Mesenchymal stem cell (in vitro differentiated cells and primary cell): Measurements from ENCODE around the gene ASH1L.
A peak's percentile ranks its signal among the peaks of the same experiment; 100 is the strongest.
"Not testable (repeated sequence)": the region's sequence is repeated elsewhere in the genome, so short reads cannot be mapped to it uniquely, and the experiment has no call there.

Experiments used
- DNase-seq: peaks from one replicate; pipeline ENCODE4 v3.0.0-alpha.2; 2013
- H2AFZ ChIP-seq: one replicate; pipeline ENCODE4 v1.6.1; 2013; ENCODE audit warnings: low read depth, mild to moderate bottlenecking, control low read depth, inconsistent platforms, low read length, moderate library complexity
- H2AK5ac ChIP-seq: 2 replicates; pipeline ENCODE4 v1.6.1; 2013; ENCODE audit warnings: low read length, moderate library complexity, mild to moderate bottlenecking, inconsistent platforms; ENCODE audit not compliant: severe bottlenecking
- H2BK120ac ChIP-seq: one replicate; pipeline ENCODE4 v1.6.1; 2013; ENCODE audit warnings: low read depth, mild to moderate bottlenecking, inconsistent platforms, low read length, moderate library complexity
- H2BK12ac ChIP-seq, 2 experiments: one replicate each; pipeline ENCODE4 v1.6.1; 2013; ENCODE audit warnings: inconsistent platforms in 2 of 2, low read length in 2 of 2, mild to moderate bottlenecking in 2 of 2, moderate library complexity in 2 of 2, control low read depth in 1 of 2
- H2BK15ac ChIP-seq: one replicate; pipeline ENCODE4 v1.6.1; 2013; ENCODE audit warnings: mild to moderate bottlenecking, low read depth, inconsistent platforms; ENCODE audit not compliant: poor library complexity, severe bottlenecking
- H2BK5ac ChIP-seq: 2 replicates; pipeline ENCODE4 v1.6.1; 2013; ENCODE audit warnings: low read depth, mild to moderate bottlenecking, low read length, control low read depth, inconsistent platforms; ENCODE audit not compliant: poor library complexity, severe bottlenecking
- H3K14ac ChIP-seq, 2 experiments: one replicate each; pipeline ENCODE4 v1.6.1; 2013; ENCODE audit warnings: inconsistent platforms in 2 of 2, low read length in 2 of 2, control low read depth in 1 of 2, mild to moderate bottlenecking in 1 of 2, moderate library complexity in 1 of 2
- H3K18ac ChIP-seq, 2 experiments: one replicate each; pipeline ENCODE4 v1.6.1; 2013; ENCODE audit warnings: inconsistent platforms in 2 of 2, low read length in 2 of 2, control low read depth in 1 of 2, low read depth in 1 of 2, mild to moderate bottlenecking in 1 of 2
- H3K23ac ChIP-seq, 2 experiments: one replicate each; pipeline ENCODE4 v1.6.1; 2013; ENCODE audit warnings: inconsistent platforms in 2 of 2, low read length in 2 of 2, mild to moderate bottlenecking in 2 of 2, moderate library complexity in 2 of 2, control low read depth in 1 of 2
- H3K27ac ChIP-seq: 2 replicates; pipeline ENCODE4 v1.5.1; 2013; ENCODE audit warnings: mild to moderate bottlenecking, moderate library complexity, low read length, control low read depth, inconsistent platforms; ENCODE audit not compliant: poor library complexity, severe bottlenecking
- H3K27me3 ChIP-seq, 2 experiments: 2 replicates each; pipeline versions ENCODE4 v1.6.1 to v1.7.0; 2013; ENCODE audit warnings: low read length in 2 of 2, mild to moderate bottlenecking in 2 of 2, moderate library complexity in 2 of 2, control low read depth in 1 of 2, inconsistent platforms in 1 of 2; ENCODE audit not compliant: control insufficient read depth in 1 of 2, insufficient read depth in 1 of 2
- H3K36me3 ChIP-seq, 2 experiments: 2 replicates each; pipeline versions ENCODE4 v1.6.1 to v1.7.0; 2013; ENCODE audit warnings: low read length in 2 of 2, control low read depth in 1 of 2, inconsistent platforms in 1 of 2, low read depth in 1 of 2, mild to moderate bottlenecking in 1 of 2; ENCODE audit not compliant: insufficient read depth in 2 of 2, control insufficient read depth in 1 of 2
- H3K4ac ChIP-seq, 2 experiments: one replicate each; pipeline ENCODE4 v1.6.1; 2013; ENCODE audit warnings: inconsistent platforms in 2 of 2, low read length in 2 of 2, mild to moderate bottlenecking in 2 of 2, moderate library complexity in 2 of 2, control low read depth in 1 of 2, low read depth in 1 of 2
- H3K4me1 ChIP-seq: 2 replicates; pipeline ENCODE4 v1.6.1; 2013; ENCODE audit warnings: low read depth, low read length, control low read depth; ENCODE audit not compliant: control insufficient read depth, insufficient read depth
- H3K4me2 ChIP-seq: 2 replicates; pipeline ENCODE4 v1.6.1; 2013; ENCODE audit warnings: low read length, mild to moderate bottlenecking, inconsistent platforms; ENCODE audit not compliant: poor library complexity, severe bottlenecking
- H3K4me3 ChIP-seq, 2 experiments: 2 replicates each; pipeline versions ENCODE4 v1.5.1 to v1.7.0; 2013; ENCODE audit warnings: low read length in 2 of 2, mild to moderate bottlenecking in 2 of 2, control low read depth in 1 of 2, low read depth in 1 of 2; ENCODE audit not compliant: insufficient read depth in 1 of 2
- H3K79me1 ChIP-seq: replicated peaks from 2 replicates; pipeline ENCODE4 v1.6.1; 2013; ENCODE audit warnings: mild to moderate bottlenecking, control low read depth, low read length, inconsistent platforms; ENCODE audit not compliant: poor library complexity, severe bottlenecking
- H3K9ac ChIP-seq: 2 replicates; pipeline ENCODE4 v1.7.0; 2013; ENCODE audit warnings: mild to moderate bottlenecking, low read length, moderate library complexity
- H3K9me3 ChIP-seq: 2 replicates; pipeline ENCODE4 v1.7.0; 2013; ENCODE audit warnings: mild to moderate bottlenecking, low read length; ENCODE audit not compliant: control insufficient read depth
- H4K8ac ChIP-seq: one replicate; pipeline ENCODE4 v1.6.1; 2013; ENCODE audit warnings: inconsistent platforms, mild to moderate bottlenecking, low read length, moderate library complexity
- H4K91ac ChIP-seq: one replicate; pipeline ENCODE4 v1.6.1; 2013; ENCODE audit warnings: mild to moderate bottlenecking, low read length, inconsistent platforms
- WGBS: methylation state at CpG from one replicate; pipeline ENCODE4 v1.1.7; 2013; ENCODE audit warnings: mixed read lengths; 5-methylcytosine and 5-hydroxymethylcytosine counted together

ASH1L gene

GRCh38 chr1:155507945-155508344, 54.7 kb downstream of the ASH1L start:
- H3K14ac ChIP-seq, result no peak overlapping the region
- H3K9me3 ChIP-seq, result no peaks in the 10 kb centered on the region
- H2BK12ac ChIP-seq, result no peak overlapping the region
- no peak overlapping the region for H3K4me2 ChIP-seq
- H2AFZ ChIP-seq, result no peak overlapping the region
- H3K27me3 ChIP-seq, result no peaks in the 10 kb centered on the region
- no peak overlapping the region for H3K9ac ChIP-seq
- H3K79me1 ChIP-seq, result peaks cover 14% of the 10 kb centered on the region
- no peak overlapping the region for H2BK120ac ChIP-seq
- no peak overlapping the region for H3K4ac ChIP-seq
- H3K4me3 ChIP-seq, result no peak overlapping the region
- no peak overlapping the region for H3K23ac ChIP-seq
- H2BK5ac ChIP-seq, result no peak overlapping the region
- WGBS, result no CpG with 5 or more reads among the region's 2 CpGs
- peaks cover 0 to 5% of the 10 kb centered on the region in 2 experiments for H3K36me3 ChIP-seq
- H2BK15ac ChIP-seq, result no peak overlapping the region
- H2AK5ac ChIP-seq, result no peak overlapping the region
- no peak overlapping the region for H4K91ac ChIP-seq
- no peak overlapping the region for H4K8ac ChIP-seq
- H3K18ac ChIP-seq, result no peak overlapping the region
- no peak for DNase-seq
- H3K4me1 ChIP-seq, result no peaks in the 10 kb centered on the region
- H3K27ac ChIP-seq, result no peak overlapping the region

GRCh38 chr1:155505963-155506362, 56.6 kb downstream of the ASH1L start:
- not testable (repeated sequence) for H4K8ac ChIP-seq, H2BK12ac ChIP-seq, H2AK5ac ChIP-seq, H3K23ac ChIP-seq, H3K14ac ChIP-seq, H3K4me2 ChIP-seq, H3K9ac ChIP-seq, H2AFZ ChIP-seq, H3K4ac ChIP-seq, H3K4me1 ChIP-seq, H3K18ac ChIP-seq, H2BK120ac ChIP-seq, H3K27ac ChIP-seq, H3K36me3 ChIP-seq, H3K4me3 ChIP-seq, H2BK15ac ChIP-seq, H3K9me3 ChIP-seq, H3K27me3 ChIP-seq, H2BK5ac ChIP-seq, H4K91ac ChIP-seq, DNase-seq
- H3K79me1 ChIP-seq, result peaks cover 14% of the 10 kb centered on the region
- 100% methylated on average over 3 of the region's 3 CpGs for WGBS

GRCh38 chr1:155504207-155504606, 58.4 kb downstream of the ASH1L start:
- Histone ChIP-seq H2BK15ac (no peak overlapping the region), H3K9ac (no peak overlapping the region), H3K27ac (no peak overlapping the region), H2BK12ac (no peak overlapping the region), H2BK5ac (no peak overlapping the region), H3K36me3 (no peaks in the 10 kb centered on the region), H3K14ac (no peak overlapping the region), H2BK120ac (no peak overlapping the region), H2AK5ac (no peak overlapping the region), H3K18ac (no peak overlapping the region), H3K4me2 (no peak overlapping the region), H4K8ac (no peak overlapping the region), H3K4me1 (no peaks in the 10 kb centered on the region), H4K91ac (no peak overlapping the region), H3K4ac (no peak overlapping the region), H3K27me3 (no peaks in the 10 kb centered on the region), H3K79me1 (peaks cover 15% of the 10 kb centered on the region), H2AFZ (no peak overlapping the region), H3K23ac (no peak overlapping the region), H3K9me3 (no peaks in the 10 kb centered on the region), H3K4me3 (no peak overlapping the region)
- peak; percentile 44 for DNase-seq
- WGBS, result 79% methylated on average over 5 of the region's 5 CpGs

GRCh38 chr1:155499953-155500639, 62.5 kb downstream of the ASH1L start:
- no peak overlapping the region for H3K4me2 ChIP-seq
- H2AFZ ChIP-seq, result no peak overlapping the region
- no peak overlapping the region for H2BK120ac ChIP-seq
- no peak overlapping the region for H2BK5ac ChIP-seq
- H3K9me3 ChIP-seq, result no peaks in the 10 kb centered on the region
- peak overlapping the region; percentile 63 for H3K9ac ChIP-seq
- no peaks in the 10 kb centered on the region for H3K4me1 ChIP-seq
- peak; percentile 39 for DNase-seq
- H4K91ac ChIP-seq, result no peak overlapping the region
- 83% methylated on average over 5 of the region's 5 CpGs for WGBS
- H2BK12ac ChIP-seq, result no peak overlapping the region
- no peak overlapping the region for H3K14ac ChIP-seq
- H3K27me3 ChIP-seq, result no peaks in the 10 kb centered on the region
- peaks cover 18% of the 10 kb centered on the region for H3K79me1 ChIP-seq
- no peak overlapping the region for H3K23ac ChIP-seq
- H2AK5ac ChIP-seq, result no peak overlapping the region
- H3K27ac ChIP-seq, result no peak overlapping the region
- no peak overlapping the region for H3K4me3 ChIP-seq
- H2BK15ac ChIP-seq, result no peak overlapping the region
- H3K18ac ChIP-seq, result no peak overlapping the region
- H4K8ac ChIP-seq, result no peak overlapping the region
- H3K4ac ChIP-seq, result no peak overlapping the region
- peaks cover 0 to 3% of the 10 kb centered on the region in 2 experiments for H3K36me3 ChIP-seq
